CD4-positive, alpha-beta T cell (primary cell): ENCODE results near the gene NRF1. TPM values are rescaled to one million over a fixed set of nuclear protein-coding genes. Genes with fewer than 3 reads are reported as not detected.

Experiments
- ATAC-seq: fragments of 200-7000 bp; cut with Tn5 transposase; one replicate; pipeline ENCODE4 v1.10.0; 2022; ENCODE audit warnings: mild to moderate bottlenecking; ENCODE audit not compliant: poor library complexity
- CTCF ChIA-PET: fragments of 350-600 bp; sonication (Branson Sonifier 250); formaldehyde crosslinking; loops from one replicate; lab custom pipeline; 2021; ENCODE audit warnings: antibody characterized with exemption, inconsistent platforms; lab: Charles Lee
- POLR2A ChIA-PET: fragments of 350-600 bp; sonication (Branson Sonifier 250); formaldehyde crosslinking; loops from one replicate; lab custom pipeline; 2021; ENCODE audit warnings: antibody characterized with exemption, inconsistent platforms; lab: Charles Lee
- DNase-seq, 14 experiments: peaks; one replicate each; pipeline ENCODE4 v3.0.0-alpha.2; 2013 to 2020; ENCODE audit warnings: mixed read lengths in 2 of 14
- H3K27ac ChIP-seq, 2 donors: one replicate each; pipeline versions ENCODE4 v1.5.1 to v1.7.0; 2013; ENCODE audit warnings: low read length in 2 of 2, low read depth in 1 of 2, mild to moderate bottlenecking in 1 of 2
- H3K27me3 ChIP-seq, 2 experiments: 1 replicate in 1 of 2; 2 replicates in 1 of 2; pipeline versions ENCODE4 v1.6.1 to v1.7.0; 2013; ENCODE audit warnings: low read length in 2 of 2, control low read depth in 1 of 2, mild to moderate bottlenecking in 1 of 2, moderate library complexity in 1 of 2; ENCODE audit not compliant: insufficient read depth in 2 of 2, control insufficient read depth in 1 of 2
- H3K36me3 ChIP-seq: one replicate; pipeline ENCODE4 v1.6.1; 2013; ENCODE audit warnings: low read length, control low read depth; ENCODE audit not compliant: insufficient read depth
- H3K4me1 ChIP-seq: one replicate; pipeline ENCODE4 v1.6.1; 2013; ENCODE audit warnings: low read length, control low read depth; ENCODE audit not compliant: insufficient read depth
- H3K4me3 ChIP-seq: one replicate; pipeline ENCODE4 v1.5.1; 2013; ENCODE audit warnings: mild to moderate bottlenecking, low read length, moderate library complexity
- H3K9me3 ChIP-seq, 2 experiments: 1 replicate in 1 of 2; 2 replicates in 1 of 2; pipeline versions ENCODE4 v1.6.1 to v1.7.0; 2013; ENCODE audit warnings: low read length in 2 of 2, mild to moderate bottlenecking in 2 of 2, control low read depth in 1 of 2, moderate library complexity in 1 of 2; ENCODE audit not compliant: control insufficient read depth in 1 of 2, insufficient read depth in 1 of 2
- H3K27ac Mint-ChIP-seq: one replicate; pipeline ENCODE4 v1.8.0; 2020; ENCODE audit warnings: mixed read lengths
- H3K27me3 Mint-ChIP-seq: one replicate; pipeline ENCODE4 v1.8.0; 2021; ENCODE audit warnings: mixed read lengths
- H3K36me3 Mint-ChIP-seq: one replicate; pipeline ENCODE4 v1.8.0; 2021; ENCODE audit warnings: low read depth, mixed read lengths
- H3K4me1 Mint-ChIP-seq: one replicate; pipeline ENCODE4 v1.8.0; 2021; ENCODE audit warnings: low read depth, mixed read lengths
- H3K4me3 Mint-ChIP-seq: one replicate; pipeline ENCODE4 v1.8.0; 2020; ENCODE audit warnings: mild to moderate bottlenecking, mixed read lengths
- H3K9me3 Mint-ChIP-seq: one replicate; pipeline ENCODE4 v1.8.0; 2020; ENCODE audit warnings: mixed read lengths
- intact Hi-C, 2 experiments: fragments of 100-400 bp; cut with DNase I in 1 of 2; cut with micrococcal nuclease in 1 of 2; formaldehyde crosslinking; loops; one replicate each; pipeline versions ENCODE4 v1.15.1 to v1.9.0; 2023 to 2025; cut with DNase I, micrococcal nuclease
- total RNA-seq, 174 experiments: library from RNA in 2 of 174; stranded (reverse) in 2 of 174; gene quantifications; one replicate each; pipeline ENCODE4 v1.2.3 and lab custom pipeline; 2021 to 2026
- TF ChIP-seq, protein P1 (sequence below): fragments of 200-600 bp; IDR thresholded peaks from one replicate; pipeline ENCODE4 v1.8.0; 2022; ENCODE audit warnings: antibody characterized with exemption, mild to moderate bottlenecking

Gene NRF1
- total RNA-seq, 2 experiments from 2014 or later: 35.4 to 36.1 TPM

DNA sequence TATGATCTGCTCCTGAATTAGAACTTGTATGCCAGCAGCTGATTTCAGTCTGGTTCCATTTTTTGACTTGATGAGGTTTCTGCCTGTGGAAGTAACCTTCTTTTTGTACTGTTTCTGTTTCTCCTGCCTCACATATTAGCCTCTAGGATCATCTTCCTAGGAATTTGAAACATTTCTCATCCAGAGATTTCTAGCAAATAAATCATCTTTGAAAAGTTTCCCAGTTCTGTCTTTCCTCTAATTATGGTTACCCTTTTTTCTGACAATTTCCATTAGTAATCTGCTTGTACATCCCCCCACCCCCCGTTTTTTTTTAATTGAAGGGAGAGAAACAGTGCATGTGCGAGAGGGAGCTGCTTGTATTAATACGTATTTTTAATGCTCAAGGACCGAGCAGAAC, 92.2 kb downstream of the NRF1 start:
- intact Hi-C loops: no loop called here
- ChIA-PET CTCF (no interaction called here), POLR2A (interaction anchor here (1.2 kb wide), 1 partner anchor 11 kb away, joined by 4 read pairs; no protein-coding TSS in a partner anchor)
- Mint-ChIP-seq H3K4me3 (no peak overlapping the region), H3K4me1 (peaks cover 30% of the 10 kb centered on the region), H3K36me3 (peaks cover 40% of the 10 kb centered on the region), H3K9me3 (no peaks in the 10 kb centered on the region), H3K27ac (no peak overlapping the region), H3K27me3 (no peaks in the 10 kb centered on the region)
- Histone ChIP-seq H3K4me1 (no peaks in the 10 kb centered on the region), H3K9me3 (no peaks in the 10 kb centered on the region), H3K27me3 (no peaks in the 10 kb centered on the region), H3K27ac (no peak overlapping the region), H3K4me3 (no peak overlapping the region), H3K36me3 (peaks cover 15% of the 10 kb centered on the region)
- ATAC-seq: no peak
- TF ChIP-seq, protein P1, sequence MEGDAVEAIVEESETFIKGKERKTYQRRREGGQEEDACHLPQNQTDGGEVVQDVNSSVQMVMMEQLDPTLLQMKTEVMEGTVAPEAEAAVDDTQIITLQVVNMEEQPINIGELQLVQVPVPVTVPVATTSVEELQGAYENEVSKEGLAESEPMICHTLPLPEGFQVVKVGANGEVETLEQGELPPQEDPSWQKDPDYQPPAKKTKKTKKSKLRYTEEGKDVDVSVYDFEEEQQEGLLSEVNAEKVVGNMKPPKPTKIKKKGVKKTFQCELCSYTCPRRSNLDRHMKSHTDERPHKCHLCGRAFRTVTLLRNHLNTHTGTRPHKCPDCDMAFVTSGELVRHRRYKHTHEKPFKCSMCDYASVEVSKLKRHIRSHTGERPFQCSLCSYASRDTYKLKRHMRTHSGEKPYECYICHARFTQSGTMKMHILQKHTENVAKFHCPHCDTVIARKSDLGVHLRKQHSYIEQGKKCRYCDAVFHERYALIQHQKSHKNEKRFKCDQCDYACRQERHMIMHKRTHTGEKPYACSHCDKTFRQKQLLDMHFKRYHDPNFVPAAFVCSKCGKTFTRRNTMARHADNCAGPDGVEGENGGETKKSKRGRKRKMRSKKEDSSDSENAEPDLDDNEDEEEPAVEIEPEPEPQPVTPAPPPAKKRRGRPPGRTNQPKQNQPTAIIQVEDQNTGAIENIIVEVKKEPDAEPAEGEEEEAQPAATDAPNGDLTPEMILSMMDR: no peak
- DNase-seq: no peak

DNA sequence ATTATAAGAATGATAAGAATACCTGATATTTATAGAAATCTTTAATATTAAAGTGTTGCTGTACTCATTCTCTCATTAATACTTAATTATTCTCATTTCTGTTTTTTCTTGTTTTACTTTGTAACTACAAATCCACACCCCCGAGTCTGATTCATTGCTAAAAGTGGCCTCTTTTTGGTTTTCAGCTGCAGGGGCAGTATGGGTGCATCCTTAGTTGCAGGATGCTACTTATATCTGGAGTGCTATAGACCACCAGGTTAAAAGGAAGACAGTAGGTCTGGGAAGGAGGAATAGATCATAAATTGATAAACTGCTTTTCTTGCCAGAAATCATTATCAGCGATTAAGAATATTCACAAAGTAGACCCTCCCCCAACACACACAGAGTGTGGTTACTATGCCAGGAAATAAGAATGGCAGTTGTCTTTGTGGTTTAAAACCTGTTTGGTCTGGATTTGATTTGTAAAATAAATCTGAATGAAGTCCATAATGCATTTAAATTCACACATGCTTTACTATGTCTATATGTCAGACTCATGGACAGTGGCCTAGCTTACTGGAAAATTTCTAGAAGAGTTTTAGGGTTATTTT, 96.5 kb downstream of the NRF1 start:
- DNase-seq (peak in 1 of 14 experiments; percentile 12), ATAC-seq (no peak)
- Mint-ChIP-seq H3K36me3 (peaks cover 68% of the 10 kb centered on the region), H3K27ac (peak overlapping the region; percentile 43), H3K27me3 (no peaks in the 10 kb centered on the region), H3K4me3 (no peak overlapping the region), H3K4me1 (peaks cover 30% of the 10 kb centered on the region), H3K9me3 (no peaks in the 10 kb centered on the region)
- H3K27me3 ChIP-seq: no peaks in the 10 kb centered on the region
- intact Hi-C loops: no loop called here
- H3K9me3 ChIP-seq: no peaks in the 10 kb centered on the region
- CTCF ChIA-PET: no interaction called here
- TF ChIP-seq, protein P1: no peak
- H3K36me3 ChIP-seq: peaks cover 45% of the 10 kb centered on the region
- POLR2A ChIA-PET: no interaction called here
- no peak overlapping the region for H3K4me3 ChIP-seq
- H3K4me1 ChIP-seq: no peaks in the 10 kb centered on the region
- no peak overlapping the region for H3K27ac ChIP-seq

DNA sequence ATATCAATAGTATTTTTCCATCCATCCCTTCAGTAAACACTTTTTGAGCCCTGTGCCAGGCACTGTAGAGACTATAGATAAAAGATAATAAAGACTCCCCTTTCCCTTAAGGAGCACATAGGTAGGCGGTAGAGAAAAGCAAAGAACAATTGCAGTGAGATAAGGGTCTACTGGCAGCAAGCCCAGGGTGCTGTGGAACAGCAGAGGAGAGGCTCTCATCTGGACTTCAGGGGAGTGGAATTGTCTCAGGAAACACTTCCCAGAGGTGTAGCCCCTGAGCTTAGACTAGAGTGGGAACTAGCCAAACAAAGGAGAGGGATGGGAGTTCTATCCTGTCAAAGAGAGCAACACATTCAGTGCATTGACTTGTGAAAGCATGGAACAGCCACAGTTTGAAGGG, 102.0 kb downstream of the NRF1 start:
- Mint-ChIP-seq H3K9me3 (no peaks in the 10 kb centered on the region), H3K27ac (no peak overlapping the region), H3K27me3 (no peaks in the 10 kb centered on the region), H3K4me1 (peaks cover 1% of the 10 kb centered on the region), H3K36me3 (peaks cover 97% of the 10 kb centered on the region), H3K4me3 (no peak overlapping the region)
- ChIA-PET CTCF (no interaction called here), POLR2A (no interaction called here)
- DNase-seq (no peak), ATAC-seq (no peak)
- Histone ChIP-seq H3K27ac (no peak overlapping the region), H3K4me3 (no peak overlapping the region), H3K9me3 (no peaks in the 10 kb centered on the region), H3K4me1 (no peaks in the 10 kb centered on the region), H3K36me3 (peaks cover 82% of the 10 kb centered on the region), H3K27me3 (no peaks in the 10 kb centered on the region)
- intact Hi-C loops: no loop called here
- TF ChIP-seq, protein P1: no peak
